ENCODE results near the gene SLC30A10. TPM values are rescaled to one million over a fixed set of nuclear protein-coding genes. Genes with fewer than 3 reads are reported as not detected.
"Not testable (repeated sequence)": the region's sequence is repeated elsewhere in the genome, so short reads cannot be mapped to it uniquely, and the experiment has no call there.

The SLC30A10 gene
- total RNA-seq, 1 experiment from 2014 or later: not detected

DNA sequence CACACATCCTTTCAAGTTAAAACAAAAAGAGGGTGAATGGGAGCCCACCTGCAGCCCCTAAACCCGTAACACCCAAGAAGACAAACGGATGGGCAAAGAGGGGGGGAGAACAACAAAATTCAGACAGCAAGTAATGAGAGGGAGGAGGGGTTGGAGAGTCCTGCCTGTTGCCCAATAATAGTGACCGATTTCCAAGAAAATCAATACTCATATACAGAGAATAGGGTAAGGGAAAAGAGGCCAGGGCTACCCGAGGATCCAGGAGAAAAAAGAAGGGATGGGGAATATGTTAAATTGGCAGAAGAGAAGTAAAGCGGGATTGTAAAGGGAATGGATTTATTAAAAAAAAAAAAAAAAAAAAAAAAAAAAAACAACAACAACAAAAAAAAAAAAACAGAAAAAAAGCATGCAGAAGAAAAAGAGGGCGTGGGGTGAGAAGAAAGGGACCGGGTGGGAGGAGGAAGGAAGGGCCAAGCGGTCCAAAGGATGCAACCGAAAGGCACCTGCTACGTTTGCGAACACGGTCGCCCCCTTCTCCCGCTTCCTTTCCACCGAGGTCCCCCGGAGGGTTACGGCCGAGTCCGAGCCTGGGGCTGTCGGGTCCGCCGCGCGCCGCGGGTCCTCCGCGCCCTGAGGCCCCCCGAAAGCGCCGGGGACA lies 930 bp downstream of the SLC30A10 start:
- no peak for DNase-seq (ENCODE audit: low spot score)

DNA sequence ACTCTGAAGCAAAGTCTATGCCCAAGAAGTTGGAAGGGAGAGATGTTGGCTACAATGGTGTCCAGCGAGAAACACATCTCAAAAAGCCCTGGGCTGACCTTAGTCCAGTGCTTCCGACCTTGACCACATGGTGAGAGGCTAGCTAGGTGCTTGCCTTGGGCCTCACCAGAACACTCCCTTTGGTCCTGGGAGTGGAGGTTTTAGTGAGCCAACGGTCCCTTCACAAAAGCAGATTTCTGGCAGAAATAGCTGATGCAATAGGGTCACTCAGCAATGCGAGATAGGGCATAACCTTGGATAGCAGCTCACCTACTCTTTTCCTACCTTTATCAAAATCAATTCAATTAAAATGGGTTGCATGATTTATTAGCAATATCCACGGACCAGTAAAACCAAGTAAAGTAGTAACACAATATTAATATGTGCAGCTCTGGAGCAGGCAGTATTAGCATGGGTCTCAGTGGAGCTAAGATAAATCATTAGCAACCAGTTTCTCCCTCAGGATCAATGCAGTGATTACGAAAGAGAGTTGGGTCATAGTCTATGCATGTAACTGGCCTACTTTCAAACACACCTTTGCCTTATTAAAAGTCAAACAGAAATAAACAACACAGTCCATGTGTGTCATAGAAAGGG lies 1.9 kb downstream of the SLC30A10 start:
- DNase-seq (ENCODE audit: low spot score): no peak

DNA sequence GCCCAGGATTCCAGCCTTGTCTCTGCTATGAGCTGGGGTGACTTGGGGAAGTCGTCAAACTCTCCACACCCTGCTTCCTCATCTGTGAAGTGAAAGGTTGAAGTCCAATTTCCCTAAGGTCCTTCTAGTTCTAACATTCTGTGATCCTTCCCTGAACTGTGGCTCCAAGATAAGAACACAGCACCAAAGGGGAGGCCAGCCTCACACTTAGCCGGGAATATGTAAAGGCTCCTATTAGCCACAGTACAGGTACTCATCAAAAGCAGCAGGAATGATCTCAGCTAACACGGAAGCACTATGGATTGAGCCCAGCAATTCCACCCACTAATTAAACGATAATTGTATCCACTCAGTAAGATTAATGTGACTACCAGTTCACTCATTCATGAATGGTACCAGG lies 4.0 kb downstream of the SLC30A10 start:
- no peak for DNase-seq (ENCODE audit: low spot score)

DNA sequence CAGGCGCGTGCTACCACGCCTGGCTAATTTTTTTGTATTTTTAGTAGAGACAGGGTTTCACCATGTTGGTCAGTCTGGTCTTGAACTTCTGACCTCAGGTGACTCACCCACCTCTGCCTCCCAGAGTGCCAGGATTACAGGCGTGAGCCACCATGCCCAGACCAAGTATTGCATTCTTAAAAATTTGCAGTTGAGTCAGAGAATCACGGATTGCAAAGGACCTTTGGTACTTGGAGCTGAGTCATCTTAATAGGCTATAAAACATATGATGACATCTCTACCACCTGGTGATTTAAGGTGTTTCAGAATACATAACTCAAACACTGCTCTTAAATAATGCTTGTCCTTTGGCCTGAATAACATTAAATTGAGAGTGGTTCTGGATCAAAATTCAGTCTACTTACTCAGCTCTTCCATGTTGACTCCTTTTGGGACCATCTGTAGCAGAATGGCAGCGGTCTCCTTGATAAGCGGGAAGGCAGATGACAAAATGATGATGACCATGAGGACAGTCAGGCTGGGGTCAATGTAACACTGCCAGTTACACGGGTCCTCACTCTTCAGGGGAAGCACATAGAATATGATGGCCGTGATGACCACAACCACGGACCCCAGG lies 10.4 kb downstream of the SLC30A10 start:
- DNase-seq (ENCODE audit: low spot score): peak; percentile 83

DNA sequence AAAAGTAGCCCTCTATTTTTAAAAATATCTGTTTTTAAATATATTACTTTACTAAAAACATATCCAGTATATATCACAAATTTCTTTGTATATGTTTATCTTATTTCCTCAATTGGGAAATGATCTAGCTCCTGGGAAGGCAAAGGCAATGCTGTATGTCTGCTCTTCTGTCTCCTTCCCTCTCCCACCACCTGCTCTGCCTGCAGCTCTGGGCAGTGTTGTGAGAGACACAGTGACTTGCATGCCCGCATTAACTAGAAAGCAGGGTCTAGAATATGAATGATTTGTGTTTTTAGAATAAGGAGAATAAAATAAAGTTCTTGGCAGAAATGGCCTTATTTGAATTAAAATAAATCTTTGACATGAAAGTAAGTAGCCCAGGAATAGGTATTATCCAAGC lies 11.1 kb downstream of the SLC30A10 start:
- no peak for DNase-seq (ENCODE audit: low spot score)

DNA sequence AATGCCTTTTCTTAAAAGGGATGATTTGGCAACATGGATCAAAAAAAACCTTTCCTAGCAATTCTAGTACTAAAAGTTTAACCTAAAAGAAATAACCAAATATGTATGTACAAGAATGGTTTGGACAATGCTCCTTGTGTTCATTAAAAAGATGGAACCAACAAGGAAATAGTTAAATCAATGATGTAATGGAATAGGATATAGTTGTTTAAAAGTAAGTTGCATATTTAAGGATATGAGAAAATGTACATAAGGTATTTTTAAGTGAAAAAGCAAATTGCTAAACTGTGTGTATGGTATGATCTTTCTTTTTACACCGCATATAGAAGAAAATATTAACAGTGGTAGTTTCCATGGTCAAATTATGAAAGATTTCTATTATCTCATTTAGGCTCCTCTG lies 12.1 kb downstream of the SLC30A10 start:
- no peak for DNase-seq (ENCODE audit: low spot score)

DNA sequence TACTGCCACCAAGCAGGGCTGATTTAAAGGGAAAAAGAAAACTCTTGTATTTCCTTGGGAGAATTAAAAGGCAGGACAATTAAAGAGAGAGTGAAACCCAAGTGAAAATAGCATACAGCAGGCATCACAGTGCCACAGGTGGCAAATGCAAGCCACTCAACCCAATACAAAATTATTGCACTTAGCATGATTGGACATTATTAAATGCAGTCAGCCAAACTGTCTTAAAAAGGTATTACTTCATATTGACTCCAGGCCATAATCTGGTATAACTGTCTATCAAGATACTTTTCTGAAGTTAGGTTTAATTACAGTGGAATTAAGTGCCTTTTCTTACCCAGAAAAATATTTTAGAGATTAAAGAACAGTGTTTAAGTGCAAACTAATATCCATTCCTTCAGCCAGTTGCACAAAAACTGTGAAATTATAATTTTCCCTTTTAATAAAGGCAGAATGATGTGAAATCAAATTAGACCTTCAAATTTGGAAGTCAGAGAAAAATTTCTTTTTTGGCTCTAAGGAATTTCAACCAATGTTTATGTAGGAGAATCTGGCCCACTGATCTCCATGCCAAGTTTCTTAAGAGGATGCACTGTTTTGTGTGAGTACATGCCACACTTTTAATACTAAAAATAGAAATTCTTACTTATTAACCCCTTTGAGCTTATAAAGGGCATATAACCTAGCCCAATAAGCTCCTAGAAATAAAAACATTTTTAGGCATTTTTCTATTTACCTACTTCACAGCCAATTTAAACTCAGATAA lies 15.2 kb downstream of the SLC30A10 start:
- no peak for DNase-seq (ENCODE audit: low spot score)

DNA sequence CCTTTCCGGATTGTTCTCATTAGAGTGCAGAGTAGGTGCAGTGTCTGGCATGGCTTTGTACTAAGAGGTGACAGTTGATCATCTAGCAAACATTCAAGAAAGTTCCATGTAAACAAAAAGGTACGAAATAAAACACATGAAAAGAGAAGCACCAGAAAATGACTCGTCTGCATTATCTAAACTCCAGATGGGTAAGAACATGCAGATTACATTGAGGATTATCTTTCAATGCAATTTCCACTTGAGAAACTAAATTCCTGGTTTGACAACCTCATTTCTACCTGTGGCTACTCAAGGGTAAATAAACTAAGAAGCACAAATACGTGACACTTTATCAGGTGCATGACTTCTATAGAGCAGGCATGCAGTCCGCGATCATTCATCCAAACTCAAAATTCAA lies 17.6 kb downstream of the SLC30A10 start:
- DNase-seq (ENCODE audit: low spot score): no peak

DNA sequence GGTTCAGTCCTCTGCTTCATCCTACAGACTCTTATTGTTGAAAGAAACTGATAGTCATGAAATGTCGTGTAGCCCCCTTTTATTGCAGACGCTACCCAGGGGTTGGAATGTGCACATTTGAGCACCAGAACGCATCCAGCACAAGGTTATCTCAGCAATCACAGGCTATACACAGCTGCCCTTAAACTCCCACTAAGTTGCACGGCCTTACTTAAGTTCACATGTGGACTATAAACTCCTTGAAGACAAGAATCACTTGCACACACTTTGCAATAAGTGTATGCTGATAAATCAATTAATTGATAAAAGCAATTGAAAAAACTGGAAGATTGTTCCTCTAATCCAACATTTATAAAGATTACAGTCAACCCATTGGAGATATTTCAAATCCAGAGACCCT lies 18.9 kb downstream of the SLC30A10 start:
- DNase-seq (ENCODE audit: low spot score): no peak

DNA sequence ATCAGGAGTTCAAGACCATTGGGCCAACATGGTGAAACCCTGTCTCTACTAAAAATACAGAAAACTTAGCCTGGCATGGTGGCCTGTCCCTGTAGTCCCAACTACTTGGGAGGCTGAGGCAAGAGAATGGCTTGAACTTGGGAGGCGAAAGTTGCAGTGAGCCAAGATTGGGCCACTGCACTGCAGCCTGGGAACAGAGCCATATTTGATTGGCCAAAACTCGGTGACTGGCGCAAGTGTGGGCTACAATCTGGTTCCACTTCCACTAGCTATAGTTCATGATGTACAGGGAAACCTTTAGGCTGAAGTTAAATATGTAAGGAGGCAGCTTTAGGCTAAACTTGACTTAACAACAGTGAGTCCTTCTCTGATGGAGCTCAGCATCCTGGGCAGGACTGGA lies 20.2 kb downstream of the SLC30A10 start:
- DNase-seq (ENCODE audit: low spot score): no peak

DNA sequence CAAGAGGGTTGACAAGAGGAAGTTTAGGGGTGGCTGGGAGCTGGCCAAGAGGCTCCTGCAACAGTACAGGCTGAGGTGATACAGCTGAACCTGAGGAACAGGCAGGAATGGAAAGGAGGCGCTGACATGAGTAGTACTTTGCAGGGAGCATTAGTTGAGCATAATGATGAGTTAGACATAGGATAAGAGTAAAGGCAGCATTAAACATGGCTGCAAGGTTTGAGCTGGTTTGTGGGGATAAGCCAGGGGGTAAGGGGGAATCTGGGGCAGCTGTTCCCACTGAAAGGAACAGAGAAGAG lies 20.6 kb downstream of the SLC30A10 start:
- no peak for DNase-seq (ENCODE audit: low spot score)

DNA sequence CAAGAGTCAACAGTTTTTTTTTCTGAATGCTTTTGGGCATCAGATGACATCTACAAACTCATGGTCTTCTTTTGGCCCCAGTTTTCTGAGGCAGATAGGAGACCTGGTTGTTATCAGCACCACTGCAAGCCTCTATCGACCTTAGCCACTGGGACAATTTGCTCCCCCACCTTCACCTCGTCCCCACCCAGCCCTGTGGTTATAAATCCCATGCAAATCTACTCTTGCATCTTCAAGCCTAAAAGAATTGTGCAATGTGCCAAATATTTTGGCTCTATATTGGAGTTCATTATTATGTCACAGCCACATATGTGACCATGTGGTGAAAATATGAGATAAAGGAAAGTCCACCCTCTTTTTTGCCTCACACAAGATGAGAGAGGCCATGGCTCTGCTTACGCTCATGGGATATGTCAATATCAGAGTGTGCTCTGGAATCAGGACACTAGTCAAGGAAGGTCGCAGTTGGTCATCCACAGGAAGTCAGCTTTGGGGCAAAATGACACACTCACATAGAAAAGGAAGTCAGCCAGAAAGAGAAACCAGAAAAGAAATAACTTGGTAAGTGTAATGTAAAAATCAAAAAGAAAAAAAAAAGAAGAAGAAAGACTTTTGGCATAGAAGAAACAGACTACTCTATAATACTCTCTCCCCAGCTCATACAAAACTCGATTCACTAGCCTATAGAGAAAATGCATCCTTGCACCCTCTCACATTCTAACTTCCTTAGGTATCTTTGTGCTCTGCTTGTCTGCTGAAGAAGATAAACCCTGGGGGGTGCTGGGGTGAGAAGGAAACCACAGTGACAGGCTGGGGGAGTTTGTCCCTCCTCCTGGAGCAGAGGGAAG lies 21.2 kb downstream of the SLC30A10 start:
- no peak for DNase-seq (ENCODE audit: low spot score)

DNA sequence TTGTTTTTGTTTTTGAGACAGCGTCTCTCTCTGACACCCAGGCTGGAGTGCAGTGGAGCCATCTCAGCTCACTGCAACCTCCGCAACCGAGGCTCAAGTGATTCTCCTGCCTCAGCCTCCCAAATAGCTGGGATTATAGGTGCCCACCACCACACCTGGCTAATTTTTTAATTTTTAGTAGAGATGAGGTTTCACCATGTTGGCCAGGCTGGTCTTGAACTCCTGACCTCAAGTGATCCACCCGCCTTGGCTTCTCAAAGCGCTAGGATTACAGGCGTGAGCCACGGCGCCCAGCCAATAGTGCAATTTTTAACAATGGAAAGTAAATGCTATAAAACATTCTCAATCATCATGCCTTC lies 21.8 kb downstream of the SLC30A10 start:
- DNase-seq (ENCODE audit: low spot score): not testable (repeated sequence)

DNA sequence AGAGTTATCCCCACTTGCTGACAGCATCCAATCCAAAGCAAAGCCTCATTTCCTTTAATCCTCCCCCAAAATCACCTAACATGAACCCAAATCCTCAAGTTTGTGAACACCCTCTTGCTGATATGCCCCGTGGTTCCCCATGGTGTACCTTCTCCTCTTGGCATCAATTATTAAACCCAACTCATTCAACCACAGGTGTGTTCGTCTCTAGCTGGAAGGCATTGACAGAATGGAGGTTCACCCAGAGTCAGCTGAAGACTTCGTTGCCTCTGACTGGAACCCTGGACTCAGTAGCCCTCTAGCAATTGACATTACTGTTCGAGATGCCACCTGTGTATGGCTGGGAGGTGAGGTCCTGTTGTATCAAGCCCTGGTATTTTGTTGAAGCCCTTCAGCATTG lies 22.8 kb downstream of the SLC30A10 start:
- no peak for DNase-seq (ENCODE audit: low spot score)

DNA sequence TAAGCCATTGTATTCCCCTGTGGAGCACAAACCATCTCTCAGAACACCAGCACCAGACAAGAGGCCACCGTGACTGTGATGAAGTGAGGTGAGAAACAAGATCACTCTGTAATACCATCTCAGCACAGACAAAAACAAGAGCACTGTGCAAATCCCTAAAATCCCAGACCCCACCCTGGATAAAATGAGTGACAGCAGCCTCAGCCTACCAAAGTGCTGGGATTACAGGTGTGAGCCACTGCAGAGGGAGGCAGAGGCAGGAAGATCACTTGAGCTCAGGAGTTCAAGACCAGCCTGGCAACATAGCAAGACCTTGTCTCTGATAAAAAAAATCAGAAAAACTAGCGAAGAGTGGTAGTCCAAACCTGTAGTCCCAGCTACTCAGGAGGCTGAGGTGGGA lies 23.4 kb downstream of the SLC30A10 start:
- DNase-seq (ENCODE audit: low spot score): no peak

DNA sequence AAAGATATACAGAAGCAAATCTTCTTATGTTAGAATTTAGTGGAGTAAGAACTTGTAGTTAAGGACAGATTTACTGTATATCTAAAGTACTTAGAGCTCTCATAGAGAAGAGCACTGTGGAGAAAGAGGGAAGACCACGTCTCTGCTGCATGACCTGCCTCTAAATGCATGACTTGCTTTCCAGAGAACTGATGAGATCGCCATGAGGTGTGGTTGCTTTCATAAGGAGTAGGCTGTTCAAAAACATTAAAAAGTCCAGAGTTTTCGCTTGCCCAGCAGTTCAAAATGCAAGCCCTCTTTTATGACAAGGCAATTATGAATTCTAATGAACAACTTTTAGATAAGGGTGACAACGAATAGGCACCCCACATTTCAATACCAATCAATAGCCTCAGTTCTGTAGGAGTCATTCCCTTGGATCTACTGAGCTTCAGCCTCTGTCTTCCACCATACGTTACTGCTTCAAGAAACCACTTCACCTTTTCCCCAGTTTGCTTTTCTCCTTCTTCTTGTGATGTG lies 24.9 kb downstream of the SLC30A10 start:
- DNase-seq (ENCODE audit: low spot score): no peak

DNA sequence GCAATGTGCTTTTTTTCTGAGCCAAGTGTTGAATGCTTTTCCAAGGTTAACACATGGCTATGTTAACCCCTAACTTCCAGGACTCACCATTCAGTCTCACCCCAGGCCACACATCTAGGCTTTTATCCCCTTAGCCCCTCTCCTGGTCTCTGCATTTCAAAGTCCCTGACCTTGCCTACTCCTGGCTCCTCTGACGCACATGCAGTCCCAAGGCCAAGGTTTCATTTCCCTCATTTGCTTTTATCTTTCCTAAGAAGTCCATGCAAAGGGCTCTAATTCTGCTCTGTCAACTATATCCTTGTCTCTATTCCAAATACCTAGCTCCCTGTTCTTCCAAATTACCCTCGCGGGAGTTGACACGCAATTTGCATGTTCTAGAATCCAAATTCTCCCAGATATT lies 25.4 kb downstream of the SLC30A10 start:
- DNase-seq (ENCODE audit: low spot score): no peak

DNA sequence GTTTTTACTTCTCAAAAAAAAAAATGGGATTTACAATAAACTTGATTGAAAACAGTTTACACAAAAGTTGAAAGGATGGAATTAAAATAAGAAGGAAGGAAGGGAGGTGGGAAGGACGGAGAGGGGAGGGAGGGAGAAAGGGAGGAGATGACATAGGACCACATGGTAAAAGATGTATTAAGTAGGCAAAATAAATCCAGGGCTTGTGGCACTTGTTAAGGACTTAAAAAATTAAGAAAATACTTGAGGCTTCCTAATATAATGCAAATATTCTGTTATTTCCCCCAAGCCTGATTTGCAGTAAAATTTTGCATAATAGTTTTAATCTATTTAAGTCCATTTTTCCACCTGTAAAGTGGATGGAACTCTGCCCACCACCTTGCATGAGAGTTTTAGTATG lies 27.5 kb downstream of the SLC30A10 start:
- no peak for DNase-seq (ENCODE audit: low spot score)

DNA sequence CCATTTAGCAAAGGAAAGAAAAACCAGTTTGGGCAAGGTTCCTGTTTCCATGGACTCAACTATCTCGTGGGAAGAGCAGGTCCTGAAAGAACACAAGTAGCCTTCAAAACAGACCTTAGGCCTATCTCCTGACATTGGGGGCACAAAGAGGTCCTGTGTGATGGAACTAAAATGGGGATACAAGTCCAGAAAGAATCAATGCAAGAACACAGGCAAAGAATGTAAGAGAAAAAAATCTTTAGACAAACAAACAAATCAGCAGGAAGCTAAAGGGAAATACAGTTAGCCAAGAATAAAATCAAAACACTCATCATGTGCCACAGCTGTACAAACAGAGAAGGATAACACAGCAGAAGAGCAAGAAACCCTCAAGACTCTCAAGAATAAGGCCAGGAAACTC lies 28.2 kb downstream of the SLC30A10 start:
- DNase-seq (ENCODE audit: low spot score): no peak

DNA sequence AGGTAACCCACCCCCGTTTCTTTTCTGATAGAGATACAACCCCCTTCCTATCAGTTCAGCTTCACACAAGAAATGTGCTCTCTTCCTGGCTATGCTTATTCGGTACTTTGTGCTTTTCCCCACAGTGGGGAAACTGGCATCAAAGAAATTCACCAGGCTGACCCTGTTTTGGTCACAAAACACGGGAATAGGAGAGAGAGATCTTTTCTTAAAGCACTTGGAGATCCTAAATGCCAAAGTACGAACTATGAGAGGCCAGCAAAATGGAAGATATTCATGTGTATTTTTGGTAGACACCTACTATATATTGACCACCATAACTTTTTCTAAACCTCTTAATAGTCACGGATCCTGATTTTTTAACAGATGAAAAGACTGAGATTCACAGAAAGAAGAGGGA lies 30.0 kb downstream of the SLC30A10 start:
- DNase-seq (ENCODE audit: low spot score): no peak

DNA sequence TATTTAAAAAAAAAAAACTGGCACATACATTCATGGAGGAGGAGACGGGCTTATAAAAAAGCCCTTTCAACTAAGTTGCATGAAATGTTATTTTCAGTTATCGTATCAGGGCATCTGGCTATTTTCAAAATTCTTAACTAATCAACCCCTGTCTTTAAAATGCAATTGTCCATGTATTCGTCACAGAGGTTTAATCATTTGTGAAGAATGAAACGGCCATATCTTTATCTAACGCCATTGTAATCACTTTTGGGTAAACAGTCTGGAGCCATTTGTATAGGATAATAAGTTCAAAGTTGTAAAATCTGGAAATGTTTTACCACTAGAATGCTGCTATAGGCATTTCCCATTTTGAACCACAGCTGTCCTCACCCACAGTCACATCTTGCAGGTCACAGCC lies 30.4 kb downstream of the SLC30A10 start:
- DNase-seq (ENCODE audit: low spot score): no peak

DNA sequence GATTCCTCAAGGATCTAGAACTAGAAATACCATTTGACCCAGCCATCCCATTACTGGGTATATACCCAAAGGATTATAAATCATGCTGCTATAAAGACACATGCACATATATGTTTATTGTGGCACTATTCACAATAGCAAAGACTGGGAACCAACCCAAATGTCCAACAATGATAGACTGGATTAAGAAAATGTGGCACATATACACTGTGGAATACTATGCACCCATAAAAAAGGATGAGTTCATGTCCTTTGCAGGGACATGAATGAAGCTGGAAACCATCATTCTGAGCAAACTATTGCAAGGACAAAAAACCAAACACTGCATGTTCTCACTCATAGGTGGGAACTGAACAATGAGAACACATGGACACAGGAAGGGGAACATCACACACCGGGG lies 36.1 kb downstream of the SLC30A10 start:
- not testable (repeated sequence) for DNase-seq (ENCODE audit: low spot score)

Measured in A172 (cell line).